Glomerular visceral epithelial cell (primary cell): ENCODE data around the gene ATG4B.

Experiments
- DNase-seq: peaks from one replicate; pipeline ENCODE4 v3.0.0-alpha.2; 2016; ENCODE audit errors: extremely low spot score

The ATG4B gene

GRCh38 chr2:241666627-241667400 lies 29.3 kb downstream of the ATG4B start:
- no peak for DNase-seq

GRCh38 chr2:241668354-241668753 lies 30.9 kb downstream of the ATG4B start:
- DNase-seq: no peak

- no peak for DNase-seq
These were observed 31.3 kb downstream of the ATG4B start for GRCh38 chr2:241668839-241669238.

- no peak for DNase-seq
These were observed 33.0 kb downstream of the ATG4B start for GRCh38 chr2:241670333-241671110.

GRCh38 chr2:241671457-241672240 lies 34.2 kb downstream of the ATG4B start:
- no peak for DNase-seq

GRCh38 chr2:241672243-241673188 lies 35.0 kb downstream of the ATG4B start:
- no peak for DNase-seq

- DNase-seq: no peak
These were observed 35.7 kb downstream of the ATG4B start for GRCh38 chr2:241673189-241673663.

GRCh38 chr2:241673797-241674725 lies 36.6 kb downstream of the ATG4B start:
- DNase-seq: peak; percentile 22

GRCh38 chr2:241675885-241676284 lies 38.4 kb downstream of the ATG4B start:
- no peak for DNase-seq

GRCh38 chr2:241676665-241677064 lies 39.2 kb downstream of the ATG4B start:
- no peak for DNase-seq

GRCh38 chr2:241677392-241677791 lies 39.9 kb downstream of the ATG4B start:
- no peak for DNase-seq

GRCh38 chr2:241678307-241678706 lies 40.8 kb downstream of the ATG4B start:
- no peak for DNase-seq

- DNase-seq: no peak
These were observed 41.5 kb downstream of the ATG4B start for GRCh38 chr2:241678784-241679540.

GRCh38 chr2:241680044-241680443 lies 42.6 kb downstream of the ATG4B start:
- DNase-seq: no peak

- DNase-seq: peak; percentile 95
These were observed 43.5 kb downstream of the ATG4B start for GRCh38 chr2:241680827-241681599.

GRCh38 chr2:241686324-241686649 lies 48.8 kb downstream of the ATG4B start:
- DNase-seq: no peak

GRCh38 chr2:241686650-241687425 lies 49.3 kb downstream of the ATG4B start, which contains the start of gene DTYMK:
DTYMK (minus strand) TSS chr2:241686815; CDS start chr2:241686783, 32 bp downstream.
- peak; percentile 97 for DNase-seq

GRCh38 chr2:241689306-241689705 lies 51.8 kb downstream of the ATG4B start:
- no peak for DNase-seq
